ENCODE data around the gene FEV.

FEV gene

DNA sequence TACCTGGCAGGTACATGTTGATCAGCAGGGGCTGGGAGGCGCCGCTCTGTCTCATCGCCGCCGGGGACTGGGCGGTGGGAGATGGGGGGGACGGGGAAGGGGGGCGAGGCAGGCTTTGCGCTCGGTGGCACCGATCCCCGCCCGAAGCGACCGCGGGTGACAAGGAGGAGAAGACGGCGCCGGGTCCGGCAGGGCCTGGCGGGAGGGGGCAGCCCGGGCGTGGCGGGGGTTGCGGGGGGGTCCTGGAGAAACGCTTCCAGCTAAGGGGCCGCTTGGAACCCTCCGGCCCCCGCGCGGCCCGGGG is at the start of gene FEV:
Gene FEV (minus strand): TSS at position 164 of the 304 bp plus-strand sequence. CDS start 109 bp downstream, at position 55.
- H3K9me3 Mint-ChIP-seq, result no peaks in the 10 kb centered on the region
- no peaks in the 10 kb centered on the region for H3K36me3 Mint-ChIP-seq (ENCODE audit: low read depth)
- H3K4me1 Mint-ChIP-seq (ENCODE audit: low read depth), result peaks cover 27% of the 10 kb centered on the region
- H3K27ac Mint-ChIP-seq, result peak within 1 kb of the TSS; percentile 23
- H3K27me3 Mint-ChIP-seq, result peaks cover 89% of the 10 kb centered on the region
- peak within 1 kb of the TSS; percentile 38 for H3K4me3 Mint-ChIP-seq
- DNase-seq, result no peak

DNA sequence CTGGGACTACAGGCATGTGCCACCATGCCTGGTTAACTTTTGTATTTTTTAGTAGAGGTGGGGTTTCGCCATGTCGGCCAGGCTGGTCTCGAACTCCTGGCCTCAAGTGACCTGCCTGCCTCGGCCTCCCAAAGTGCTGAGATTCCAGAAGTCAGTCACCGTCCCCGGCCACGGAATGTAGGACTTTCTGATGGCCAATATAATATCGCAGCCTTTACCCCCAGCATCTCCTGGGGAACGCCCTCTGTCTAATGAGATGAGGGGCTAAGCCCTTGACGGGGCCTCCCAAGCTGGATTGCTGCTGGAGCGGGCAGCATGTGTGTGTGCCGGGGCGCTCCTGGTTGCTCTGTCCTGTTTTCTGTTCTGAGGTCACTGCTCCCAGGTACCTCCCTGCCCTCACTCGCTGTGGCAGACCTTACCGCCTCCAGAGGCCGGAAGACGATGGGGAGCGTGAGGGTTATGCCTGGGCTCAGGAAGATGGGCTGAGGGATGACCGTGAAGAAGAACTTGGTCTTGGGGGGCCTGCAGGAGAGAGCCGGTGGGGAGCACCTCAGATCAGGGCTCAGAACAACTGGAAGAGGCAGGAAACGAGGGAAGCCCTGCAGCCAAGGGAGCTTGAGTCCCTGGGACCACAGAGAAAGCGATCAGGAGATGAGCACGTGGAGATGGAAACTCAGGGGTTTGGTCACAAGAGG is 47.2 kb upstream of the FEV start:
- no peak overlapping the region for H3K27ac Mint-ChIP-seq
- H3K4me1 Mint-ChIP-seq (ENCODE audit: low read depth), result no peaks in the 10 kb centered on the region
- DNase-seq, result no peak
- H3K27me3 Mint-ChIP-seq, result peaks cover 52% of the 10 kb centered on the region
- H3K36me3 Mint-ChIP-seq (ENCODE audit: low read depth), result no peaks in the 10 kb centered on the region
- H3K4me3 Mint-ChIP-seq, result no peak overlapping the region
- H3K9me3 Mint-ChIP-seq, result no peaks in the 10 kb centered on the region

DNA sequence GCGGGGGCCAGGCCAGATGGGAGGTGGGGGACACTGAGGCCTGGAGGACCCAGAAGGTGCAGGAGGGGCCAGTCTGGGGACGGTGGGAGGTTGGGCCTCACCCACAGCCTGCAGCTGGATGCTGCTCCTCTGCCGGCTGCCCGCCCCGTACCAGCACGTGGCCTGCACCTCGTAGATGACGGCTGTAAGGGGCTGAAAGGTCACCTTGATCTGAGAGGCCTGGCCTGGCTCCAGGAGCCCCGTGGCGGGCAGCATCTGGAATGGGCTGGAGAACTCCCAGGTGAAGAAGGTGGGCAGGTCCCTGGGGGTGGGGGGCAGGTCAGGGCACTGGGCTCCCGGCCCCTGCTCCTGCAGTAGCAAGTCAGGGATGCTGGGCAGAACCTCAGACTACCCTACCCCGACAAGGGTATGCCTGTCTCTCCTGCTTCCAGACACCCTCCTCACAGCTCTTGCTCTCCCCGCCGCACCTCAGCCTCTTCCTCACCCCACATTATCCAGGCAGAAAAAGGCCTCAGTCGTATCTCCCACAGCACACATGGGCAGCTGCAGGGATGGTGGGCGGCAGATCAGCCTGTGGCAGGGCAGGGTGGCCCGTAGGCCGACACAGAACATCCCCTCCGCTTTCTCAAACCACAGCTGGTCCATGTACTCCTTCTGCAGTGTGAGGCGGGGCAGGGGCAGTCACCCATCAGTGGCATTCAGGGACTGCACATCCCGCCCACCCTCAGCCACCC is 46.2 kb upstream of the FEV start:
- H3K36me3 Mint-ChIP-seq (ENCODE audit: low read depth), result no peaks in the 10 kb centered on the region
- H3K9me3 Mint-ChIP-seq, result no peaks in the 10 kb centered on the region
- H3K27me3 Mint-ChIP-seq, result peaks cover 49% of the 10 kb centered on the region
- no peaks in the 10 kb centered on the region for H3K4me1 Mint-ChIP-seq (ENCODE audit: low read depth)
- DNase-seq, result no peak
- no peak overlapping the region for H3K4me3 Mint-ChIP-seq
- no peak overlapping the region for H3K27ac Mint-ChIP-seq

DNA sequence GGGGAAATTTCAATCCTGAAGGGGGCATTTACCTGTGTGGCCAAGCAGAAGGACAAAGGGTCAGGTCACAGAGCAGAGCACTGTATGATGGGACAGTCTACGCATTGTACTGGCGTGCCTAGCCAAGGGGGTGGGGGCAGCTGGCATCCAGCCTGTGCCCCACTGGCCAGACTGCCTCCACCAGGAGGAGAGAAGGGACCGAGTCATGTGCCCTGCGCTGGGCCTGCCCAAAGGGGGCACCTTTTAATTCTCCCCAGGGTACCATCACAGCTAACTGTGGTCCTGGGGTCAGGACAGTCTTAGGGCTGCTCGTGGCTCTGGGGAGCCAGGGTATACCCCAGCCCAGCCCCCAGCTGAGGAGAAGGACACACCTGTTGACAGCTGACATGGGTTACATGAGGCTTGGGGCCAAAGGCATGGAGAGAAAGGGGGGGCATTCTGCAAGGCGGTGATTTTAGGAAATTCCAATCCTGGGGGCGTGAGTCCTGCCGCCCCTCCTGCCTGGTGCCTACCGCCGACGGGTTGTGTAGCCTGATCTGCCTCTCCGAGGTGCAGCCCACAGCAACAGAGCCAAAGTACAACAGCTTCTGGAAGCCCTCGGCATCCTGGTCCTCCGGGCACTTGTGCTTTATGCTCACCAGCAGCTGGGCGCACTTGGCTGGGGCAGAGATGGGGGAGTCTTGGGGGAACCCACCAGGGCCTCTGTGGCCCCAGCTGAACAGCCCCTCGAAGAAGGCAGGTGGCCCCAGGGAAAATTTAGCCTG is 45.4 kb upstream of the FEV start:
- peaks cover 41% of the 10 kb centered on the region for H3K27me3 Mint-ChIP-seq
- no peak overlapping the region for H3K27ac Mint-ChIP-seq
- H3K9me3 Mint-ChIP-seq, result no peaks in the 10 kb centered on the region
- H3K4me3 Mint-ChIP-seq, result no peak overlapping the region
- H3K36me3 Mint-ChIP-seq (ENCODE audit: low read depth), result no peaks in the 10 kb centered on the region
- H3K4me1 Mint-ChIP-seq (ENCODE audit: low read depth), result no peaks in the 10 kb centered on the region
- no peak for DNase-seq

DNA sequence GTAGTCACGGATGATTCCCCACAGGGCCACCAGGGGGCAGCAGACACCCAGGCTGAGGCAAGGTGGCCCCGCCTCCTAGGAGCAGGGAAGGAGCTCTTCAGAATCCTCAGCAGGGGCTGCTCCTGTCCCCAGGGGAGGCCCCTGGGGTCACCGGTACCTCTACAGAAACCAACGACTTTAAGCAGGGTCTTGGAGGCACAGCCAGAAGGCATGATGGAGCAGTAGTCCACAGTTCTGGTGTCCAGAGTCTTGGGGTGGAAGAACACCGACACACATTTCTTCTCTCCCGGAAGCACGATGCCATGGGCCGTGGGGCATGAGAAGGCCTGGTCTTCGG is 44.8 kb upstream of the FEV start:
- Mint-ChIP-seq H3K27me3 (peaks cover 35% of the 10 kb centered on the region), H3K9me3 (no peaks in the 10 kb centered on the region), H3K4me1 (ENCODE audit: low read depth) (no peaks in the 10 kb centered on the region), H3K27ac (no peak overlapping the region), H3K4me3 (no peak overlapping the region), H3K36me3 (ENCODE audit: low read depth) (no peaks in the 10 kb centered on the region)
- DNase-seq, result peak; percentile 84

DNA sequence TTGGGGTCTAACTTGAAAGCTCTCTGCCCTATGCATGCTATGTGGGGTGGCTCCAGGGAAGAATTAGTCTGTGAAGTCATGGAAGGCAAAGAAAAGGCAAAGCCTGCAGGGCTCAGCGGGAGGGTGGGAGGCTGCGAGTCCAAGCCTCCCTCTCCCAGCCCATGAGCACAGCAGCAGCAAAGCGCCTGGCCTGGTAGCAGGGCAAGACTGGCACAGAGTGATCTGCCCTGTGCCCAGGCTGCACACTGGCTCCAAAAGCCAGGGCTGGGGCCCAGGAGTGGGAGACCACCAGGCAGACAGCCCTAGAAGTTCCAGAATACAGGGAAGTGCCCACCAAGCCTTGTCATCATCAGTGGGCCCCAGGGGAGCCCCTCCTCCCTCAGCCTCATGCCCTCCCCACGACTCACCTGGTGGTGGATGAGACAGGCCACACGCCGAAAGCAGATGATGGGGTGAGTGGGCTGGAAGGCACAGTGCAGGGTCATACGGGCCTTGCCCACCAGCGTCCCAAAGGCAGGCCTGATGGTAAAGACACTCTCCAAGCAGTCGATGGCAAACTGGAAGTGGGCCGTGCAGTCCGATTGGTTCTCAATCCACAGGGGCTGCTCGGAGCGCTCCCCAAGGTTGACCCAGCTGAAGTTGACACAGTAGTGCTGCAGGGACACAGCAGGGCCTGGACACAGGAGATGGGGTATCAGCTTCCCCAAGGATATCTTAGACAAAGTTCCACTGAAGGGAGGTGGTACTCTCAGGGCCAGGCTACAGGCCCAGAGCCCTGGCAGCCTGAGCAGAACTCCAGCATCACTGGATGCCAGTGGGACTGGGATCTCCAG is 44.2 kb upstream of the FEV start:
- DNase-seq, result no peak
- Mint-ChIP-seq H3K4me1 (ENCODE audit: low read depth) (no peaks in the 10 kb centered on the region), H3K4me3 (no peak overlapping the region), H3K27me3 (peaks cover 30% of the 10 kb centered on the region), H3K27ac (no peak overlapping the region), H3K9me3 (no peaks in the 10 kb centered on the region), H3K36me3 (ENCODE audit: low read depth) (no peaks in the 10 kb centered on the region)

DNA sequence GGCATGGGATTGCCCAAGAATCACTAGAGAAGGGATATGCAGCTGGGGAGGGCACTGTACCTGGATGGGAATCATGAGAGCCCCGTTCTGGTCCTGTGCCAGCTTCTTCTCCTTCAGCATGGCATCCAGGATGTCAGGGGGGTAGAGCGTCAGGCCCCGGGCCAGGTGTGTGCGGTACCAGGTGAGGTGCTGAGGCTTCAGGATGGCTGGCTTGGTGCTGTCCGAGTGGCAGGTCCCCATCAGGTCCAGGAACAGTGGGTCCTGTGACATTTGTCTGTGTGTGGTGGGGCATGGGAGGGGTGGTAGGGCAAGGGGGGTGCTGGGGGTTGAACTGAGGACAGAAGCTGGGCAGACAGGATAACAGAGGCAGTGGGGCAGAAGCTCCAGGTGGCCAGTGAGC is 43.2 kb upstream of the FEV start:
- H3K4me3 Mint-ChIP-seq, result no peak overlapping the region
- DNase-seq, result no peak
- H3K4me1 Mint-ChIP-seq (ENCODE audit: low read depth), result no peaks in the 10 kb centered on the region
- no peaks in the 10 kb centered on the region for H3K36me3 Mint-ChIP-seq (ENCODE audit: low read depth)
- peaks cover 27% of the 10 kb centered on the region for H3K27me3 Mint-ChIP-seq
- no peaks in the 10 kb centered on the region for H3K9me3 Mint-ChIP-seq
- no peak overlapping the region for H3K27ac Mint-ChIP-seq

DNA sequence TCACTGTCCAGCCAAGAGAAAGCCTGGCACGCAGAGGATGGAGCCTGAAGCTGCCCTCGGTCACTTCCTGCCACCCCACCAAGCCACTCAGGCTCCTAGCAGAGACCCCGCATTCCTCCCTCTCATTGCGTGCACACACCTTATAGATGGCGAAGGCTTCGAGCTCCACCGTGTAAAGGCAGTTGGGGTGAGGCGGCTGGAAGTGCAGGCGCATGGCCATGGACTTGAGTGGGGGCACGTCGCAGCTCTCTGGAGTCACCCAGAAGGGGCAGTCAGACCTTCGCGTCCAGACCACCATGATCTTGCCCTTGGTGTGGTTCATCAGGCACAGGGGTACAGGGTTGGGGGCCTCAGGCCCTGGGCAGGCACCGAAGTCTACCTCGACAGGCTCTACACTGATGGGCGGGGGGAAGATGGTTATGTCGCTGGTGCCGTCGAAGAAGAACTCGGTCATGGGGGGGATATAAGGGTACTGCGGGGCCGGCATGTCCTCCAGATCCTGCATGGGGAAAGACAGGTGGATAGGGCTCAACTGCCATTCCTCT is 42.6 kb upstream of the FEV start:
- Mint-ChIP-seq H3K4me1 (ENCODE audit: low read depth) (no peaks in the 10 kb centered on the region), H3K27ac (no peak overlapping the region), H3K4me3 (no peak overlapping the region), H3K27me3 (peaks cover 24% of the 10 kb centered on the region), H3K9me3 (no peaks in the 10 kb centered on the region), H3K36me3 (ENCODE audit: low read depth) (no peaks in the 10 kb centered on the region)
- no peak for DNase-seq

DNA sequence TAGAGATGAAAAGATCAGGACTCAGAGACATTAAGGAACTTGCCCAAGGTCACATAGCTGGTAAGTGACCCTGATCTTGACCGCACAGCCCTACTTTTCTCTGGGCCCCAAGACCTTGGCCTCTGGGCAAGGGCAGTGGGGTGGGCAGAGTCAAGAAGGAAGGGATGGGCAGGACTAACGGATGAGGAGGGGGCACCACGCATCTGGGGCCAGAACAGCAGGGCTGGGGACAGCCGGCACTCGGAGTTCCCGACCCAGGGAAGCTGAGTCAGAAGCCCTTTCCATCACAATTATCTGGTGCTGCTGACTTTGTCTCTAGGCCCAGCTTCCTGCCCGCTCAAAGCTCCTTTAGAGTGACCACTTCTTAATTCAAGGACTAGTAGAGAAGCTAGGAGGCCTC is 42.0 kb upstream of the FEV start:
- Mint-ChIP-seq H3K4me1 (ENCODE audit: low read depth) (no peaks in the 10 kb centered on the region), H3K27me3 (peaks cover 20% of the 10 kb centered on the region), H3K27ac (no peak overlapping the region), H3K9me3 (no peaks in the 10 kb centered on the region), H3K36me3 (ENCODE audit: low read depth) (no peaks in the 10 kb centered on the region), H3K4me3 (no peak overlapping the region)
- no peak for DNase-seq

DNA sequence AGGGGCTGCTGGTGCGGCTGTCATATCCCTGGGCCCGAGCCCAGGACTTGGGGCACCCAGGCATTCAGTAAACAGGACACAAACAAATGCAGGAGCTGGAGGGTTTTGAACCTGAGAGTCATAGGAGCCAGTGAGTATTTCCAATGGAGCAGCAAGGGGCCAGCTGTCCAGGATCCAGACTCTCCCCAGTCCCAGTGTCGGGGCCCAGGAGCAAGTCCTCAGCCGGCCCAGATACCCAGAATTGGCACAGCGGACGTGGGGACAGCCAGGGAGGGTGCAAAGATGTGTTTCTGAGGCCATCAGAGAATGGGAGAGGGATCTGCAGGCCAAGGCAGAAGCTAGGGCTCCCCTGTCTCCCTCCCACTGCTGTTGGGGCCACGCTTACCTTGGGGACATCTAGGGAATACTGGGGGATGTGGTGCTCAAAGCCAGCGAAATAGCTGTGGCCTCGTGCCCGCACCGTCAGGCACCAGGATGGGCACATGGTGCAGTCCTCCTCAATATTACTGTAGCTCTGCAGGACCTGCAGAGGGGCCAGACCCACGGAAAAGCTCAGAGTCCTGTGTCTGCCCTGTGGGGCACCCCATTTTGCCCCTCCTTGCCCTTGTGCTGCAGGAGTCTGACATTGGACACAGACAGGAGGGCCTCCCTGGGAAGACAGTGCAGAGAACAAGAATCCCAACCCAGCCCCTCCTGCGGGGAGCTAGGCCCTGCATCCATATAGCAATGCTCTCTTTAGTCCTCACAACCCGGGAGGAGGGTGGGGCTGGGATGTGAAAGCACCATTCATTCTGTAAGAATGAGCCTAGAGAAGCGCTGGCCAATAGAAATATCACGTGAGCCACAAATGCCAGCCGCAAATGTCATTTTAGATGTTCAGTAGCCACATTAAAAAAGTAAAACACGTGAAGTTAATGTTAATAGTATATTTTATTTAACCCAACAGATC is 40.9 kb upstream of the FEV start:
- H3K4me1 Mint-ChIP-seq (ENCODE audit: low read depth), result no peaks in the 10 kb centered on the region
- no peak for DNase-seq
- no peaks in the 10 kb centered on the region for H3K36me3 Mint-ChIP-seq (ENCODE audit: low read depth)
- H3K27ac Mint-ChIP-seq, result no peak overlapping the region
- H3K4me3 Mint-ChIP-seq, result no peak overlapping the region
- no peaks in the 10 kb centered on the region for H3K9me3 Mint-ChIP-seq
- H3K27me3 Mint-ChIP-seq, result peaks cover 13% of the 10 kb centered on the region

DNA sequence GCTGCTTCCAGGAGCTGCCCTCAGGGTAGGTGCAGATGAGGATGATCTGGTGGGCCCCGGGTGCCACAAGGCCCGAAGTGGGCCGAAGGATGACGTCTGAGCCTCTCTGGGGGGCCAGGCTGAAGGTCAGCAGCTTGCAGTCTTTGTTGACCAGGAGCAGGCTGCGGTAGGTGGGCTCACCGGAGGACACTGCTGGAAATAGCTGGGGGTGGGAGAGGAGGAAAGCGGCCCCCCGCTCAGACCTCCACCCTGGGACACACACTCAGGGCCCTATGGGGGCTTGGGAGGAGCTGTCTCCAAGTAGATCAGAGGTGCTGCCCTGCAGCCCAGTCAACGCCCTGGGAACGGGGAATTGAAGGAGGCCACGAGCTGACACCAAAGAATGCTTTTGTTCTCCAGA is 39.1 kb upstream of the FEV start:
- H3K27ac Mint-ChIP-seq, result no peak overlapping the region

DNA sequence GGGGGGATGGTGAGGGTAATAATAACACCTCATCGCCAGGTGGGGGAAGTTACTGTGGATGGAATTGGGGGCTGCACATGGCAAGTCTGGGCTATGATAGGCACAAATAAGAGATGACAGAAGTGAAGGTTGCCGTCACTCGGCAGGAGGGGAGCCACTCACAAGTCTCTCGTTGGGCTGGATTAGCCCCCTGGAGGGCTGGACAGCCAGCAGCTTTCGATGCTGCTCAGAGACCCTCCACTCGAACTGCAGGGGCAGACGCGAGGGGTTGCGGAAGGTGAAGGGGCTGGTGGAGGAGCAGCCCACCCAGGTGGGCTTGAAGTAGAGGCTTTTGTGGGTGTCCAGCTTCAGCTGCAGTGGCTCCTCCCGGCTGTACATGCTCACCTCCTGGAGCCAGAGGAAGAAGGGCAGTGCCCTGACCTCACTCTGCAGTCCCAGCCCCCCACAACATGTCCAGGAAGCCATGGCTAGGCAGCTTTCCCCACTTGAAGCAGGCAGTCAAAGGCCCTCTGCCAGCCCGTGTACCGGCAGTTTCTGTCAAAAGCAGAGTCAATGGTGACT is 38.1 kb upstream of the FEV start:
- Mint-ChIP-seq H3K4me1 (ENCODE audit: low read depth) (no peaks in the 10 kb centered on the region), H3K4me3 (no peak overlapping the region), H3K9me3 (no peaks in the 10 kb centered on the region), H3K27ac (no peak overlapping the region), H3K36me3 (ENCODE audit: low read depth) (no peaks in the 10 kb centered on the region), H3K27me3 (peaks cover 11% of the 10 kb centered on the region)
- DNase-seq, result no peak

More for the DNA sequence above, 39.1 kb upstream of the FEV start:
- H3K36me3 Mint-ChIP-seq (ENCODE audit: low read depth), result no peaks in the 10 kb centered on the region
- peaks cover 4% of the 10 kb centered on the region for H3K27me3 Mint-ChIP-seq
- no peak overlapping the region for H3K4me3 Mint-ChIP-seq
- no peaks in the 10 kb centered on the region for H3K4me1 Mint-ChIP-seq (ENCODE audit: low read depth)
- H3K9me3 Mint-ChIP-seq, result no peaks in the 10 kb centered on the region
- no peak for DNase-seq

DNA sequence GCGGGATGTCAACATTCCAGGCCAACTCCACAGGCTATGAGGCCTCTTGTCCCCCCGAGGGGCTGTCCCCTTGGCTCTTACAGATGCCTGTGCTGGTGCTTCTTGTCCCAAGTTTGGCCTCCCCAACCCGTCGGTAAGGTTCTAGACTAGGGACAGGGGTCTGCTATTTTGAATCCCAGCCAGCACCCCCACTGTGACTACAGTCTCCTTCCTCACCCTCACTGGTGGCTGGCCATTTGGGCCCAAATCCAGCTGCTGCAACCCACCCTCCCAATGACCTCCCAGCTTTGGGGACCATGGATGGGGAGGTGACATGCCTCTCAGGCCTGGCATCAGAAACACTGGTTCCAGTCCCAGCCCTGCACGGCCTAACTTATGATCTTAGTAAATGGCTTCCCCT is 37.6 kb upstream of the FEV start:
- H3K27ac Mint-ChIP-seq, result no peak overlapping the region
- no peaks in the 10 kb centered on the region for H3K4me1 Mint-ChIP-seq (ENCODE audit: low read depth)
- peaks cover 11% of the 10 kb centered on the region for H3K27me3 Mint-ChIP-seq
- H3K9me3 Mint-ChIP-seq, result no peaks in the 10 kb centered on the region
- DNase-seq, result no peak
- no peak overlapping the region for H3K4me3 Mint-ChIP-seq
- no peaks in the 10 kb centered on the region for H3K36me3 Mint-ChIP-seq (ENCODE audit: low read depth)
